ENCODE results near the gene SLC16A11.

SLC16A11 gene

GRCh38 chr17:7029096-7029495 is 14.8 kb downstream of the SLC16A11 start:
- no peak for FAIRE-seq
- no peak for DNase-seq (ENCODE audit: extremely low spot score, insufficient read length, low read depth)

DNA sequence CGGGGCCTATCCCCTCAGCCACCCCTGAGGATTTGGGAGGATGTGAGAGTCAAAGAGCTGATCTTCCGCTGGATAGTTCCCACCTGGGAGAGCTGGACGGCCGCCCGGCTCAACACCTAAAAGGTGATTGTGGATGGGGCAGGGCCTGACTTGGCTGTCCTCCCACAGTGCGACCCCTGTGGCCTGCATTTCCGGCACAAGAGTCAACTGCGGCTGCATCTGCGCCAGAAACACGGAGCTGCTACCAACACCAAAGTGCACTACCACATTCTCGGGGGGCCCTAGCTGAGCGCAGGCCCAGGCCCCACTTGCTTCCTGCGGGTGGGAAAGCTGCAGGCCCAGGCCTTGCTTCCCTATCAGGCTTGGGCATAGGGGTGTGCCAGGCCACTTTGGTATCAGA is 16.6 kb downstream of the SLC16A11 start:
- DNase-seq (ENCODE audit: extremely low spot score, insufficient read length, low read depth) = no peak
- FAIRE-seq = no peak

GRCh38 chr17:7026471-7027115 is 17.3 kb downstream of the SLC16A11 start:
- DNase-seq (ENCODE audit: extremely low spot score, insufficient read length, low read depth) (no peak), FAIRE-seq (no peak)

GRCh38 chr17:7025245-7025644 is 18.6 kb downstream of the SLC16A11 start:
- DNase-seq (ENCODE audit: extremely low spot score, insufficient read length, low read depth) (no peak), FAIRE-seq (no peak)

DNA sequence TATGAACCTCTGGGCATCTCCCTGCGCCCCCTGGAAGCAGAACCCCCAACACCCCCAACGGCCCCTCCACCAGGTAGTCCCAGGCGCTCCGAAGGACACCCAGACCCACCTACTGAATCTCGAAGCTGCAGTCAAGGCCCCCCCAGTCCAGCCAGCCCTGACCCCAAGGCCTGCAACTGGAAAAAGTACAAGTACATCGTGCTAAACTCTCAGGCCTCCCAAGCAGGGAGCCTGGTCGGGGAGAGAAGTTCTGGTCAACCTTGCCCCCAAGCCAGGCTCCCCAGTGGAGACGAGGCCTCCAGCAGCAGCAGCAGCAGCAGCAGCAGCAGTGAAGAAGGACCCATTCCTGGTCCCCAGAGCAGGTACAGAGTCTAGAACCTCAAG is 19.5 kb downstream of the SLC16A11 start:
- no peak for DNase-seq (ENCODE audit: extremely low spot score, insufficient read length, low read depth)
- FAIRE-seq = no peak

GRCh38 chr17:7023576-7024401 is 20.1 kb downstream of the SLC16A11 start:
- DNase-seq (ENCODE audit: extremely low spot score, insufficient read length, low read depth) (peak; percentile 92), FAIRE-seq (peak; percentile 98)

DNA sequence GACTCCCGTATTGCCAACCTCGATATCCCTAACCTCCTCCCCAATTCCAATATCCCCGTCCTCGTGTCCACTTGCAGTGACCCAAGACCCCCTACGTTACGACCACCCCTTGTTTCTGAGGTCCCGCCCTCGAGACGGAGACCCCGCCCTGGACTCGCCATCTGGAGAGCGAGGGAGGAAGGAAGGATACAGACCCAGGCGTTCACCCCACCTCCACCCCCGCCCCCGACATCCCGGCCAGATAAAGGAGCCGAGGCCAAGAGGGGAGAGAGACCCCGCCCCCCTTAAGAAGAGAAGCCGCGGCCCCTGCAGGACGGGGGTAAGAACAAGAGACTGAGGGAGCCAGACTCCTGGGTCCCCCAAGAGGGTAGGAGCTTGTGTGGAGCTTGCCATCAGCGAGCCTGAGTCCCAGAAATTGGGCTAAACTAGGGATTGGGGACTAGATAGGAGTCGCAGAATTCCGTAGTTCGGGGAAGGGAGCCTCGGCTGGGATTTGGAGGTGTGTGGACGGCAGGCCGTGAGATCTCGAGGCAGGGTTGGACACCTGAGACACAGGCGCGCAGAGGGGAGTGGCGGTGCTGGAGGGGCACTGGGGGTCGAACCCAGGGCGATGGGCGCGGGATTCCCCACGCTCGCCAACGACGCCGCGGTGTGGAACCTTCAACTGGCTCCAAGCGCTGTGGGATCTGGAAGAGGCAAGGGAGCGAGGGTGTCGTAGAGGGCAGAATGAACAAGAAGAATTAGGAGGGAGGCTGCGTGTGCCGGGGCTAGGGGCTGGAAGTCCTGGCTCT is 20.9 kb downstream of the SLC16A11 start, which contains the start of gene BCL6B:
TSS of gene BCL6B (plus strand) at position 270 of the 791 bp plus-strand sequence. CDS start 622 bp downstream, outside the sequence.
- FAIRE-seq = no peak

GRCh38 chr17:7021993-7022778 is 21.7 kb downstream of the SLC16A11 start:
- FAIRE-seq (peak; percentile 91), DNase-seq (ENCODE audit: extremely low spot score, insufficient read length, low read depth) (no peak)

More for the DNA sequence above, 20.9 kb downstream of the SLC16A11 start, which contains the start of gene BCL6B:
- DNase-seq (ENCODE audit: extremely low spot score, insufficient read length, low read depth) = no peak

GRCh38 chr17:7020894-7021664 is 22.8 kb downstream of the SLC16A11 start:
- no peak for FAIRE-seq
- DNase-seq (ENCODE audit: extremely low spot score, insufficient read length, low read depth) = no peak

- FAIRE-seq (no peak), DNase-seq (ENCODE audit: extremely low spot score, insufficient read length, low read depth) (no peak)
These were observed 23.9 kb downstream of the SLC16A11 start for GRCh38 chr17:7019839-7020519.

GRCh38 chr17:7019367-7019766 is 24.5 kb downstream of the SLC16A11 start:
- DNase-seq (ENCODE audit: extremely low spot score, insufficient read length, low read depth) (no peak), FAIRE-seq (no peak)

DNA sequence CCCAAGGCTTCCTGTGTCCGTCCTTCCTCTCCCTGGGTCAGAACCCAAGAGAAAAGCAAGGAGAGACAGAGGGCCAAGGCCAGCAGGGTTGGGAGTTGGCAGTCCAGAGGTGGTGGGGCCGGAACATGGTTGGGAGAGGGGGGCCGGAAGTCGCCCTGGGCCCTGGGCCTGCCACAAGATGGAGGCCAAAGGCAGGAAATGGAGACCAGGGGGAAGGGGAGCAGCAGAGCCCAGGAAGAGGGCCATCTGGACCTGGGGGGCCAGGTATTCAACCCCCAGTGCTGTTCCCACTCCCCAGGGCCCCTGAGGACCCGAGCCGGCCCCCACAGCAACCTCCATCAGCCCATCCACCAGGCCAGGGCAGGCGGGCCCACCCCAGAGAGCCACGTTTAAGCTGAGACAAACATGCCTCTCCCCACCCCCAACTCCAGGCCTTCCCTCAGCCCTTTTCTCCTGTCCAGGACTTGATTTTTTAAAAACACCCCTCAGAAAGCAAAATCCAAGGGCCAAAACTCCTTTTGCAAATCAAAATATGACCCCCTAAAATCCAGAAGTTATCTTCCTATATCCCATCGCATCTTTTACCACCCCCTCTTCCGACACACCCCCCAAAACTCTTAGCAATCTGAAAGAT is 25.4 kb downstream of the SLC16A11 start:
- no peak for FAIRE-seq
- DNase-seq (ENCODE audit: extremely low spot score, insufficient read length, low read depth) = no peak

DNA sequence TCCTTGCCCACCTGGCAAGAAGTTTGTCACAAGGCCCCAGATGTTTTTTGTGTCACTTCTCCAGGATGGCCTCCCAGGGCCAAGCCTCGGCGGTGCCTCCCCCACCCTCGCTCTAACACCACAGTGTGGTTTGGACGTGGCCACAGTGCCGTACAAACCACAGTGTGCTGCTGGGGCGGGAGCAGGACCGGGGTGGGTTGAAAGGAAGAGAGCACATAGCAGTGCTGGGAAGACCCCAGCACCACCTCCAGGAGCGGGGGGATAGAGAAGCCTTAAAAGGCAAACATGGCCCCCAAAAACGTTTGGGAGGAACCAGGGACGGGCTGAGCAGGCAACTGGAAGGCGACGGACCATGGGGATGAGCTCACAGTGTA is 26.1 kb downstream of the SLC16A11 start:
- FAIRE-seq = no peak
- no peak for DNase-seq (ENCODE audit: extremely low spot score, insufficient read length, low read depth)

DNA sequence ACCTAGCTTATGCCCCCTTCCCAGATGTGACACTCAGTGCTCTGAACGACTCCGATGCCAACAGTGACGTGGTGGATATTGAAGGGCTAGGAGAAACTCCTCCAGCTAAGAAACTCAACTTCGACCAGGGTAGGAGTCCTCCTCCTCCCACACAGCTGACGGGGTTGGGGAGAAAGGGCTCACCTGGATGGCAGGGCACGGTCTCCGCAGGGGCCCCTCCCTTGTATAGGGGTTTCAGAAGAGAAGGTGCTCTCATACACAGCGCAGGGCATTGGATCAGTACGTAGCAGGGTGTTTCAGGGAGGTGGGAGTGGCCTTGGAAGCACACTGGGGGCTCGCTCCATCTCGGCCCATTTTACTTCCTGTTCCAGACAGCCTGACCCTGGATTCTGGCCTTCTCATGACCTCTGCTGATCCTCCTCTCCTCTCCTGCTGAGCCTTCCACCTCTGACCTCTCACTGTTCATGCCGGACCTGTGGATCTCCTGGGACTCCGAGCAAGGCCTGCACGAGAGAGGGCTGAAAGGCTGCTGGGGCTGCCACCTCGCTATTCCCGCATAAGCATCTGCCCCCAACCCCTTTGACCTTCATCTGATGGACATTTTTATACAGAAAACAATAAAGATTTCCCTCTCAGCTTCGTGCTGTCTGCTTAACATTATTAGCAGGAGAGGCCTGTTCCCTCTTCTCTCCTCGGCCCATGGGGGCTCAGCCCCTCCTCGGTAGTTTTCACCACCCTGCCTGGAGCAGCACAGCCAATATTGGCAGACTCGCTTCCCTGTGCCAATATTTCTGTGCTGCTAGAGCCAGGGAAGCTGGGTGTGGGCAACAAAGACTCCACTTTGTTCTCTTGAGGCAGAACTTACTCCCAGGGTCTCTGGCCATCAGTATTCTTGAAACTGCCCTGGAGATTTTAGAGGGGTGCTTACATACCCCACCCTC is 26.7 kb downstream of the SLC16A11 start:
- FAIRE-seq (no peak), DNase-seq (ENCODE audit: extremely low spot score, insufficient read length, low read depth) (no peak)

GRCh38 chr17:7016418-7016817 is 27.5 kb downstream of the SLC16A11 start:
- DNase-seq (ENCODE audit: extremely low spot score, insufficient read length, low read depth) = no peak
- no peak for FAIRE-seq

DNA sequence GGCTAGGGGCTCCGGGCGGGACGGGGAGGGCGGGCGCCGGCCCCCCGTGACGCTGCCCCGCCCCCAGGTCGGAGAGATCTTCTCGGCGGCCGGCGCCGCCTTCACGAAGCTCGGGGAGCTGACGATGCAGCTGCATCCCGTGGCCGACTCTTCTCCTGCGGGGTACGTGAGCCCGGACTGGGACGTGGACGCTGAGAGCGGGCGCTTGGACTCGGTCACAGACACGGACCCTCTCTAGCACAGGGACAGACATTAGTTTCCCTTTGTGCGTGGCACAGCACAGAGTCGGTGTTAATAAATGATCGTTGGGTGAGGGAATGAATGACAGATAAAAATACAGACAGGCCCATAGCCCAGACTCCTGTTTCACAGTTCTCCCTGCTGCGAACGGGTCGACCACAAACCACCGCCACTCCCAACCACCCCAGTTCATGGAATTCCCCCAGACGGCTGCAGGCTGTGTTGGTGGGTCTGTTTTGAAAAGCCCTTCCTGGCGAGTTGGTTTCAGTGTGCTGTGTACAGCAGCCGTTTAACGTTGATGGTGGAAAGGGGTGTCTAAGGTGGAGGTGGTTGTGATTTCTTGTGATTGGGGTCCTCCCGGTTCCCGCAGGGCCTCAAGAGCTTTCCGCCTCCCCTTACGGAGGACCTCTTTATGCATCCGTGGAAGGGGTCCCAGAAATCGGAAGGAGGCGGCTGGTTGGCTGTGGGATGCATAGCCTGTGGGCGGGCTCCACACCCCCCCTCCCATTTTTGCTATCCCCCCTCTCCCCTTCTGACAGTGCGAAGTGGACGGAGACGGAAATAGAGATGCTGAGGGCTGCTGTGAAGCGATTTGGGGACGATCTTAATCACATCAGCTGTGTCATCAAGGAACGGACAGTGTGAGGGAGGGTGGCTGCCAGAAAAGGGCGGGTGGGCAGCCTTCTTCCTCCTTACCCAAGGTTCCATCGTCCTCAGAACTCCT is 28.6 kb downstream of the SLC16A11 start:
- FAIRE-seq (no peak), DNase-seq (ENCODE audit: extremely low spot score, insufficient read length, low read depth) (no peak)

Measured in GM18507 (cell line).